Osteoblast (primary cell): ENCODE data around the gene PIK3R6. TPM values are rescaled to one million over a fixed set of nuclear protein-coding genes. Genes with fewer than 3 reads are reported as not detected.

Source experiments
- DNase-seq: peaks from one replicate; pipeline ENCODE4 v3.0.0; 2011; ENCODE audit warnings: low spot score, mixed read lengths; ENCODE audit not compliant: insufficient read length; ENCODE audit errors: missing footprints
- H2AFZ ChIP-seq: 2 replicates; pipeline ENCODE4 v1.6.0; 2011; ENCODE audit warnings: mild to moderate bottlenecking, low read length
- H3K27ac ChIP-seq: 2 replicates; pipeline ENCODE4 v1.5.1; 2011; ENCODE audit warnings: mild to moderate bottlenecking, low read depth, low read length, moderate library complexity
- H3K27me3 ChIP-seq: 2 replicates; pipeline ENCODE4 v1.6.0; 2012; ENCODE audit warnings: mild to moderate bottlenecking, control low read depth, inconsistent platforms, low read length, moderate library complexity; ENCODE audit not compliant: insufficient read depth
- H3K36me3 ChIP-seq: 2 replicates; pipeline ENCODE4 v1.5.1; 2011; ENCODE audit warnings: mild to moderate bottlenecking, low read length, control low read depth, moderate library complexity; ENCODE audit not compliant: insufficient read depth
- H3K4me1 ChIP-seq: 2 replicates; pipeline ENCODE4 v1.5.1; 2011; ENCODE audit warnings: mild to moderate bottlenecking, low read length, control low read depth, moderate library complexity; ENCODE audit not compliant: insufficient read depth
- H3K4me2 ChIP-seq: 2 replicates; pipeline ENCODE4 v1.6.0; 2011; ENCODE audit warnings: mild to moderate bottlenecking, low read length; ENCODE audit not compliant: insufficient read depth
- H3K4me3 ChIP-seq: fragments of 200-600 bp; sonication (generic); 3 replicates; pipeline ENCODE4 v1.5.1; 2012; ENCODE audit warnings: mild to moderate bottlenecking, low read length, inconsistent platforms; ENCODE audit not compliant: insufficient read depth
- H3K79me2 ChIP-seq: 2 replicates; pipeline ENCODE4 v1.6.0; 2012; ENCODE audit warnings: mild to moderate bottlenecking, low read length, control low read depth, inconsistent platforms; ENCODE audit not compliant: insufficient read depth
- H3K9me3 ChIP-seq: 2 replicates; pipeline ENCODE4 v1.5.1; 2011; ENCODE audit warnings: low read depth, low read length, control low read depth
- H4K20me1 ChIP-seq: 2 replicates; pipeline ENCODE4 v1.6.0; 2012; ENCODE audit warnings: mild to moderate bottlenecking, low read length, control low read depth; ENCODE audit not compliant: insufficient read depth
- total RNA-seq: library from RNA; depleted of rRNA; stranded (reverse); fragments of >200 nt; gene quantifications from 2 replicates; pipeline ENCODE4 v1.2.3, GENCODE V29; 2012
- TF ChIP-seq, protein P1 (sequence below): IDR thresholded peaks from 2 replicates; pipeline ENCODE4 v1.5.1; 2011; ENCODE audit warnings: mild to moderate bottlenecking, low read depth, low read length, moderate library complexity; ENCODE audit errors: extremely low read depth

The PIK3R6 gene
- total RNA-seq, 1 donor = not detected

DNA sequence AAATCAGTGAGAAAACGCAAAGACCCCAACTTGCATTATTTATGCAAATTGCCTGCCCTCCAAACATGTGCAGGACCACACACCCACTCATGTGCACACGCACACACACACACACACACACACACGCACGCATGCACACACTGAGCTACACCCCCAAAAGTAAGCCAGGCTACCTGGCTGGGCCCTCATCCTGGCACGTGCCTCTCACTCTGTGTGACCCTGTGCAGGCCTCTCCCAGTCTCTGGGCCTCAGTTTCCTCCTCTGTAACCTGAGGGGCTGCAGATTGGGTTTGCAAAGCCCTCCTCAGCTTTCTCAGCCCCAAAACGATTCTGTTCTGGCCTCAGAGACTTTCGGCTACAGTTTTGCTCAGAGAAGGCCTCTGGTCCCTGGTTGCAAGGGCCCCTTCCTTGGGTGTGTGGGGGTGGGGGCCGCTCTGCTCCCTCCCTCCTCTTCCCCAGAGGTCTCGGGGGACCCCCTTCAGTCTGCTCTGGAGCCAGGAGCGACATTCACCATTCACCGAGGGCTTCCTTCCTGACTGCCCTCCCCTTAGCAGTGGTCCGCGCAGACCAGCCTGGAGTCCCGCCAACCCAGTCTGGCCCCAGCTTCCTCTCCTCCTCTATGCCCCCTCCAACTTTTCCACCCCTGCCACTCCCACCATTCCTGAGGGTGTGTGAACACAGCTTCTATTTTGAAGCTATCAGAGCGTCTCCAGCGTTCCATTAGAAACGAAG lies 5.4 kb upstream of the PIK3R6 start:
- peaks cover 30% of the 10 kb centered on the region for H3K27me3 ChIP-seq
- H4K20me1 ChIP-seq = no peaks in the 10 kb centered on the region

DNA sequence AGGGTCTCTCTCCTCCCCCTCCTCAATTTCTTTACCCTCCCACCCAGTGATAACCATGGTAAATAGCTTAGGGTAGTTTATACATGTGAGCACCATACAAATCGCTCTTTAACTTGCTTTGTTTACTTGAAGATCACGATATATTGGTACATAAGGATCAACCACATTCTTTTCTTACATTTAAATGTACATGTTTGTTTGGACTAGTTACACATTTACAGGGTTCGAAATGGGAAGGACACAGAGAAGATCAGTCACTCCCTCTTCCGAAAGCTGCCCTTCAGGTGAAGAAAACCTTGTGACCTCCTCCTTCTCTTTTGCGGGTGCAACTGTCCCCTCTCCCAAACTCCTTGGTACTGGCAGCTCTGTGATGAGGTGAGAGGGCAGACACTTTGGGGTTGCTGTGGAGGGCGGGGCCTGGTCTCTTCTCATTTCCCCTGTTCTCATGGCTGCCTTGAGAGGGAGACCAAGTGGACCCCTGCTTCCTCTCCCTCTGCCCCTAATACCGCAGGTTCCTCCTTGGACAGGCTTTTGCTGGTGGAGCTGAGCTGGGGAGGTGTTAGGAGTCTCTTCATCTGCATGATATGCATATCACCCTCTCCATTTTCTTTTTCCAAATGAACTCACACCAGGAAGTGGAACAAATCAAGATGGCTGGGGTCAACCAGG lies 4.7 kb upstream of the PIK3R6 start:
- peak; percentile 49 for DNase-seq
- peaks cover 6% of the 10 kb centered on the region for H3K4me1 ChIP-seq
- peaks cover 36% of the 10 kb centered on the region for H3K27me3 ChIP-seq
- H3K9me3 ChIP-seq = no peaks in the 10 kb centered on the region
- H4K20me1 ChIP-seq = no peaks in the 10 kb centered on the region
- TF ChIP-seq, protein P1, sequence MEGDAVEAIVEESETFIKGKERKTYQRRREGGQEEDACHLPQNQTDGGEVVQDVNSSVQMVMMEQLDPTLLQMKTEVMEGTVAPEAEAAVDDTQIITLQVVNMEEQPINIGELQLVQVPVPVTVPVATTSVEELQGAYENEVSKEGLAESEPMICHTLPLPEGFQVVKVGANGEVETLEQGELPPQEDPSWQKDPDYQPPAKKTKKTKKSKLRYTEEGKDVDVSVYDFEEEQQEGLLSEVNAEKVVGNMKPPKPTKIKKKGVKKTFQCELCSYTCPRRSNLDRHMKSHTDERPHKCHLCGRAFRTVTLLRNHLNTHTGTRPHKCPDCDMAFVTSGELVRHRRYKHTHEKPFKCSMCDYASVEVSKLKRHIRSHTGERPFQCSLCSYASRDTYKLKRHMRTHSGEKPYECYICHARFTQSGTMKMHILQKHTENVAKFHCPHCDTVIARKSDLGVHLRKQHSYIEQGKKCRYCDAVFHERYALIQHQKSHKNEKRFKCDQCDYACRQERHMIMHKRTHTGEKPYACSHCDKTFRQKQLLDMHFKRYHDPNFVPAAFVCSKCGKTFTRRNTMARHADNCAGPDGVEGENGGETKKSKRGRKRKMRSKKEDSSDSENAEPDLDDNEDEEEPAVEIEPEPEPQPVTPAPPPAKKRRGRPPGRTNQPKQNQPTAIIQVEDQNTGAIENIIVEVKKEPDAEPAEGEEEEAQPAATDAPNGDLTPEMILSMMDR = no peak
- no peak overlapping the region for H3K4me3 ChIP-seq
- no peak overlapping the region for H2AFZ ChIP-seq
- no peak overlapping the region for H3K4me2 ChIP-seq
- H3K27ac ChIP-seq = no peak overlapping the region
- no peaks in the 10 kb centered on the region for H3K36me3 ChIP-seq
- no peaks in the 10 kb centered on the region for H3K79me2 ChIP-seq

More for the DNA sequence above, 5.4 kb upstream of the PIK3R6 start:
- DNase-seq = no peak
- Histone ChIP-seq H3K4me1 (peaks cover 6% of the 10 kb centered on the region), H3K9me3 (no peaks in the 10 kb centered on the region), H3K27ac (no peak overlapping the region), H3K36me3 (no peaks in the 10 kb centered on the region), H2AFZ (no peak overlapping the region), H3K4me2 (no peak overlapping the region), H3K4me3 (no peak overlapping the region), H3K79me2 (no peaks in the 10 kb centered on the region)
- TF ChIP-seq, protein P1 = no peak

DNA sequence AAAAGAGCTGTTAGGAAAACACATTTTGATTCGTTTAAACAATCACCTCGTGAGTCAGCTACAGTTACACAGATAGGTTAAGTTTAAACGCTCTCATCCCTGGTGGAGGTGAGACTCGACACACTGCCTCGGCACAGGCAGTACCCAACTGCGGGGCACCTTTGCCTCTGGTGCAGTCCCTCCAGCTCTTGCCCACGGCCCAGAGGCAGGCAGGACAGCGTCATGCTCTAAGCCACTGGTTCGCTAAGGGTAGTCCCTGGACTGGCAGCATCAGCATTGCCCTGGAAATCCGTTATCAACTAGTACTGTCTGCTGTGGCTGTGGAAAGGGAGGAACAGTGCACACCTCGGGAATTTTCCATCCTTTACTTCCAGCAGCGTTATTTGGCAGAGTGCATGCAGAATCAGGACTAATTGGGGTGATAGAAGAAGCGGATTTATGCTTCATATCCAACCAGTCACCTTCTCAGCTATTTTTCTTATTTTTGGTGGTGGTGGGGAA lies 3.7 kb upstream of the PIK3R6 start:
- H3K27ac ChIP-seq = no peak overlapping the region
- no peak overlapping the region for H3K4me3 ChIP-seq
- no peak for DNase-seq
- H3K79me2 ChIP-seq = no peaks in the 10 kb centered on the region
- TF ChIP-seq, protein P1 = no peak
- peaks cover 39% of the 10 kb centered on the region for H3K27me3 ChIP-seq
- H3K36me3 ChIP-seq = no peaks in the 10 kb centered on the region
- H3K4me1 ChIP-seq = peaks cover 6% of the 10 kb centered on the region
- no peaks in the 10 kb centered on the region for H3K9me3 ChIP-seq
- no peak overlapping the region for H2AFZ ChIP-seq
- no peaks in the 10 kb centered on the region for H4K20me1 ChIP-seq
- H3K4me2 ChIP-seq = no peak overlapping the region

DNA sequence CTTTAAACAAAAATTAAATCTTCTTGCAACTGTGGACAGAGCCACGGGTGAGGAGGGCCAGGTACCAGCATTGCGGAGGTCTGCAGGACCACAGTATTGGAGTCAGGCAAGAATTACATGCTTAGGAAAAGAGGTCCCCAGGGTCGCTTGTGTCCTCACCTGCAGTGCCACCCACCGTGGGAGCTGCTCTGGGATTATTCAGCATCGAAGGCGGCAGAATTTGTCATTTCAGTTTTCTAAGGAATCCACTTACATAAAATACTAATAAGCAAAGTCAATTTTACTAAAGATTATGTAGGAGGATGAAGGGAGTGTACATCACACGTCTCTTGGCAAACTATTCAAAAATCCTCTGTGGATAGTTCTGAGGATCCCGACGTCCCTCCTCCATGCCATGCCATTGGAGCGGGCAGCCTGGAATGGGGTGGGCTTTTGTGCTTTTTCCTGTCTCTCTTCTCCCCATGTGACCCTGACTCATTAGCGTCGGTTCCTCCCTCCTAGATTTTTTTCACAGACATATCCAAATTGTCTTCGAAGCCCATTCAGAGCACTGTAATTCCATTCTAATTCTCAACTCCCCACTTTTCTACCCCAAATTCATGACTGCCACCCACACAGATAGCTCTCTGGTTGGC lies 3.0 kb upstream of the PIK3R6 start:
- TF ChIP-seq, protein P1 = no peak
- Histone ChIP-seq H3K27ac (no peak overlapping the region), H3K4me2 (no peak overlapping the region), H4K20me1 (no peaks in the 10 kb centered on the region), H3K4me1 (no peaks in the 10 kb centered on the region), H3K27me3 (peaks cover 39% of the 10 kb centered on the region), H3K4me3 (no peak overlapping the region), H3K9me3 (no peaks in the 10 kb centered on the region), H2AFZ (no peak overlapping the region), H3K79me2 (no peaks in the 10 kb centered on the region), H3K36me3 (no peaks in the 10 kb centered on the region)
- no peak for DNase-seq
